ENCODE results near the gene P4HTM. TPM values are rescaled to one million over a fixed set of nuclear protein-coding genes. Genes with fewer than 3 reads are reported as not detected.

The P4HTM gene
- total RNA-seq, 1 donor from 2014 or later = 34.4 TPM

DNA sequence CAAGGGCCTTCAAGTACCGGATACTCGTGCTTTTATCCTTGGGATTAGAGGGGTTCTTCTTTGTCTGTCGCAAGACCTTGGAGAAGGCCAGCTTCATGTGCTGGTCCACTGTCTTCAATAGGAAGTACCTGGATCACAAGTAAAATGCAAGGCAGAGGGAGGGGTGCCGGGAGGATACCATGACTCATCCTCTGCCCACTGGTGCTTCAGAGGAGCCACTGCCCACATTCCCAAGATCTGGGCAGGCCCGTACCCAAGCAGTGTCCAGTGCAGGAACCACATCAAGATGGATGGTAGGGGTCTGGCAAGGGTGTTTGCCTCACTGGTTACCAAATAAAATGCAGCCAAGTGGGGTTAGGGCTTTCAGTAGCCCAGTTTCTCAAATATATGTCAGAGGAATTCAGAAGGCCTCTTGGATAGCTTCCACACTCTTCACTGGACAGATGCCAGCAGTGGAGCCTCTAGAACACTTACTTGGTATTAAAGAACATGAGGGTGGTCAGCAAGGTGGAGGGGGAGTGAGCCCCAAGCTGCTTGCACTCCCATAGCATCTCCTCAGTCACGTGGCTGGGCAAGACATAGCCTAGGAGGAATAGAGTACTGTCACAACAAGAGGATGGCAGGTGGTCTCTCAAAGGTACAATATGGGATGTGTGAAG lies 42.7 kb downstream of the P4HTM start:
- POLR2A ChIA-PET = interaction anchor here (1.2 to 2.1 kb wide), 3 partner anchors 11 to 61 kb away, joined by 6 to 13 read pairs (median 7); partner anchors contain the start of genes NDUFAF3, QRICH1 and WDR6
- intact Hi-C loops (cut with micrococcal nuclease) = no loop called here
- no peak for DNase-seq
- Mint-ChIP-seq H3K9me3 (no peaks in the 10 kb centered on the region), H3K36me3 (ENCODE audit: low read depth) (peaks cover 70% of the 10 kb centered on the region), H3K27ac (no peak overlapping the region), H3K4me3 (no peak overlapping the region), H3K27me3 (no peaks in the 10 kb centered on the region), H3K4me1 (peaks cover 22% of the 10 kb centered on the region)
- CTCF ChIA-PET = interaction anchor here (1.7 kb wide), 1 partner anchor 18 kb away, joined by 3 read pairs; no protein-coding TSS in a partner anchor
- no peak for ATAC-seq (ENCODE audit: low read depth)
- TF ChIP-seq, protein P1, sequence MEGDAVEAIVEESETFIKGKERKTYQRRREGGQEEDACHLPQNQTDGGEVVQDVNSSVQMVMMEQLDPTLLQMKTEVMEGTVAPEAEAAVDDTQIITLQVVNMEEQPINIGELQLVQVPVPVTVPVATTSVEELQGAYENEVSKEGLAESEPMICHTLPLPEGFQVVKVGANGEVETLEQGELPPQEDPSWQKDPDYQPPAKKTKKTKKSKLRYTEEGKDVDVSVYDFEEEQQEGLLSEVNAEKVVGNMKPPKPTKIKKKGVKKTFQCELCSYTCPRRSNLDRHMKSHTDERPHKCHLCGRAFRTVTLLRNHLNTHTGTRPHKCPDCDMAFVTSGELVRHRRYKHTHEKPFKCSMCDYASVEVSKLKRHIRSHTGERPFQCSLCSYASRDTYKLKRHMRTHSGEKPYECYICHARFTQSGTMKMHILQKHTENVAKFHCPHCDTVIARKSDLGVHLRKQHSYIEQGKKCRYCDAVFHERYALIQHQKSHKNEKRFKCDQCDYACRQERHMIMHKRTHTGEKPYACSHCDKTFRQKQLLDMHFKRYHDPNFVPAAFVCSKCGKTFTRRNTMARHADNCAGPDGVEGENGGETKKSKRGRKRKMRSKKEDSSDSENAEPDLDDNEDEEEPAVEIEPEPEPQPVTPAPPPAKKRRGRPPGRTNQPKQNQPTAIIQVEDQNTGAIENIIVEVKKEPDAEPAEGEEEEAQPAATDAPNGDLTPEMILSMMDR (IDR thresholded peaks at IDR 0.05) = no peak

DNA sequence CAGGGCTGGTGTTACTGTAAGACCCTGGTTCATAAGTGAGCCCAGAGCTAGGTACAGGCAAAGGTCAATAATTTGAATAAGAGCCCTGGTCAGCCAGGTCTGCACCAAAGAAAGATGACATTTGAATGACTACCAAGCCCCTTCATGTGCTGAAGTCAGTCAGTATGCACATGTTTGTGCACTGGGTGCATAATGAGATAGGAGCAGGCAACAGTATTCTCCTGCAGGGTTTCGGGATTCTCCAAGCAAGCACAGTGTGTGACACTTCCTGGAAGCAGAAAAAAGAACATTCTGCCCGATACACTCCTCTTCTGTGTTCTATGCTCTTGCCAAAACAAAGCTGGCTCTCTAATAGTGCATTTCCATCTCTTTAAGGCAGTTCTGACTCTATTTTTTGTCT lies 44.6 kb downstream of the P4HTM start:
- Mint-ChIP-seq H3K36me3 (ENCODE audit: low read depth) (peaks cover 59% of the 10 kb centered on the region), H3K4me3 (no peak overlapping the region), H3K27me3 (no peaks in the 10 kb centered on the region), H3K9me3 (no peaks in the 10 kb centered on the region), H3K27ac (no peak overlapping the region), H3K4me1 (peaks cover 6% of the 10 kb centered on the region)
- DNase-seq (no peak), ATAC-seq (ENCODE audit: low read depth) (no peak)
- intact Hi-C loops (cut with micrococcal nuclease) = no loop called here
- ChIA-PET POLR2A (interaction anchor here (0.9 to 1.9 kb wide), 2 partner anchors 13 to 28 kb away, joined by 3 to 10 read pairs; partner anchors contain the start of genes NDUFAF3 and WDR6), CTCF (no interaction called here)
- TF ChIP-seq, protein P1 (IDR thresholded peaks at IDR 0.05) = no peak

DNA sequence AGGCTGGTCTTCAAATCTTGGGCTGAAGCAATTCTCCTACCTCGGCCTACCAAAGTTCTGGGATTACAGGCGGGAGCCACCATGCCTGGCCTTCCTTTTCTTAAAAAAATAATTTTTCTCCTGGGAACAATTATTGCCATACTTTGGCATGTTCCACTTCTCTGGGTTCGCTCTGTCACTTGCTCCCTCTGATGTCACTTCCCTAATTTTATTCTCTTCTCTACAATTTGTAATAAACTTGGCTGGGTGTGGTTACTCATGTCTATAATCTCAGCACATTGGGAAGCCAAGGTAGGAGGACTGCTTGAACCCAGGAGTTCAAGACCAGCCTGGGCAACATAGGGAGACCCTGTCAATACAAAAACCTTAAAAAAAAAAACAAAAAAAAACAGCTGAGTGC lies 45.2 kb downstream of the P4HTM start:
- POLR2A ChIA-PET = interaction anchor here (0.9 to 1.9 kb wide), 2 partner anchors 13 to 28 kb away, joined by 3 to 10 read pairs; partner anchors contain the start of genes NDUFAF3 and WDR6
- TF ChIP-seq, protein P1 (IDR thresholded peaks at IDR 0.05) = no peak
- H3K27me3 Mint-ChIP-seq = no peaks in the 10 kb centered on the region

DNA sequence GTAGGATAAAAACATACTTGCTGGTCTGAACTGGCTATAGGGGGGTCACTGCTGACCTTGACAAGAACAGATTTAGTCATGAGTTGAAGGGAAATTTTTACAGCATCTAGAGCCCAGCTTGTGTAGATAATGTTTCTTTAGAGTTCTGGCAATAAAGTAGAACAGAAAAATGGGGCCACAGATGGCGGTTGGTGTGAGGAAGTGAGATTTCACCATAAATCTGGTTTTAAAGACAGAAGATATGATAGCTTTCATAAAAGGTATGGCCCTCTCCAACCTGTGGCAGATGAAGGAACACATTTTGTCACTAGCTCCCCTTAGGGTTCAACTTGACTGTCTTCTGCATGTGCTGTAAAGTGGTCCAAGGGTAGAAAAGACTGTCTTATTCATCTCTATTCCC lies 63.5 kb downstream of the P4HTM start:
- Mint-ChIP-seq H3K36me3 (ENCODE audit: low read depth) (peaks cover 79% of the 10 kb centered on the region), H3K9me3 (no peaks in the 10 kb centered on the region), H3K4me3 (no peak overlapping the region), H3K4me1 (no peaks in the 10 kb centered on the region), H3K27ac (no peak overlapping the region), H3K27me3 (no peaks in the 10 kb centered on the region)
- TF ChIP-seq, protein P1 (IDR thresholded peaks at IDR 0.05) = no peak
- POLR2A ChIA-PET = no interaction called here
- CTCF ChIA-PET = no interaction called here
- ATAC-seq (ENCODE audit: low read depth) = no peak
- DNase-seq = no peak
- intact Hi-C loops (cut with micrococcal nuclease) = no loop called here

More for the DNA sequence above, 45.2 kb downstream of the P4HTM start:
- DNase-seq = no peak
- peaks cover 6% of the 10 kb centered on the region for H3K4me1 Mint-ChIP-seq
- H3K27ac Mint-ChIP-seq = no peak overlapping the region
- H3K9me3 Mint-ChIP-seq = no peaks in the 10 kb centered on the region
- H3K4me3 Mint-ChIP-seq = no peak overlapping the region
- intact Hi-C loops (cut with micrococcal nuclease) = no loop called here
- no peak for ATAC-seq (ENCODE audit: low read depth)
- H3K36me3 Mint-ChIP-seq (ENCODE audit: low read depth) = peaks cover 59% of the 10 kb centered on the region
- CTCF ChIA-PET = no interaction called here

DNA sequence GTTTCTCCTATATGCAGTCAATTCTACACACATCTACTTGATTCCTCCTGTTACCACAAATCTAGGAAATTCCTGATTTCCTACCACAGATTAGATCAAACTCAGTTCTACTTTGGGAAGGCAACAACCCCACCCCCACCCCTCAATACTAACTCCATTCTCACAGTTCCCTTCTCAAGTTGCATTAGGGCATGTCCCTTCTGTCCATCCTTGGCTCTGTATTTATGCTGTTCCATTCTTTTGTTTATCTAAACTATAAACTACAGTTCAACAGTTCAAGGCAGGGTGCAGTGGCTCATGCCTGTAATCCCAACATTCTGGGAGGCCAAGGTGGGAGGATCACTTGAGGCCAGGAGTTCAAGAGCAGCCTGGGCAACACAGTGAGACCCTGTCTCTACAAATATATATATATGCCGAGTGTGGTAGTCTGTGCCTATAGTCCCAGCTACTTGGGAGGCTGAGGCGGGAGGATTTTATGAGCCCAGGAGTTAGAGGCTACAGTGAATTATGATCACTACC lies 64.4 kb downstream of the P4HTM start:
- no peaks in the 10 kb centered on the region for H3K9me3 Mint-ChIP-seq
- no peak overlapping the region for H3K4me3 Mint-ChIP-seq
- CTCF ChIA-PET = no interaction called here
- POLR2A ChIA-PET = interaction anchor here (0.6 kb wide), 1 partner anchor 220 kb away, joined by 4 read pairs; no protein-coding TSS in a partner anchor
- TF ChIP-seq, protein P1 (IDR thresholded peaks at IDR 0.05) = no peak
- no peak overlapping the region for H3K27ac Mint-ChIP-seq
- no peaks in the 10 kb centered on the region for H3K4me1 Mint-ChIP-seq
- H3K36me3 Mint-ChIP-seq (ENCODE audit: low read depth) = peaks cover 78% of the 10 kb centered on the region
- no peaks in the 10 kb centered on the region for H3K27me3 Mint-ChIP-seq
- DNase-seq (no peak), ATAC-seq (ENCODE audit: low read depth) (no peak)
- intact Hi-C loops (cut with micrococcal nuclease) = no loop called here

All from activated B cell treated with CpG ODN at 0.5 μM for 24 hours (primary cell).